ENCODE measurements around the gene MERTK.

DNA sequence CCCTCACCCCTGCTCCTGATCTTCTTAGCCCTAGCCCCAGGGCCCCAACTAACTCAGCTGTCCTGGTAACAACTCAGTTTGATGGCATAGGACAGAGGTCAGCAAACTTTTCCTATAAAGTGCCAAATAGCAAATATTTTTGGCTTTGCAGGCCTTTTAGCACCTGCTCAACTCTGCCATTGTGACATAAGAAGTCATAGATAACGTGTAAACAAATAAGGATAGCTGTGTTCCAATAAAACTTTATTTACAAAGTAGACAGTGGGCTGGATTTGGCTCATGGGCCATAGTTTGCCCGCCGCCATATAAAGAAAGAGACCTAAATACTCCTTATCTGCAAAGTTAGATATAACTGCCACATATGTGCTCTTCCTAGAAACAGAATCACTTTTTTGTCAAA lies 129.4 kb downstream of the MERTK start:
- TF ChIP-seq, protein P1, sequence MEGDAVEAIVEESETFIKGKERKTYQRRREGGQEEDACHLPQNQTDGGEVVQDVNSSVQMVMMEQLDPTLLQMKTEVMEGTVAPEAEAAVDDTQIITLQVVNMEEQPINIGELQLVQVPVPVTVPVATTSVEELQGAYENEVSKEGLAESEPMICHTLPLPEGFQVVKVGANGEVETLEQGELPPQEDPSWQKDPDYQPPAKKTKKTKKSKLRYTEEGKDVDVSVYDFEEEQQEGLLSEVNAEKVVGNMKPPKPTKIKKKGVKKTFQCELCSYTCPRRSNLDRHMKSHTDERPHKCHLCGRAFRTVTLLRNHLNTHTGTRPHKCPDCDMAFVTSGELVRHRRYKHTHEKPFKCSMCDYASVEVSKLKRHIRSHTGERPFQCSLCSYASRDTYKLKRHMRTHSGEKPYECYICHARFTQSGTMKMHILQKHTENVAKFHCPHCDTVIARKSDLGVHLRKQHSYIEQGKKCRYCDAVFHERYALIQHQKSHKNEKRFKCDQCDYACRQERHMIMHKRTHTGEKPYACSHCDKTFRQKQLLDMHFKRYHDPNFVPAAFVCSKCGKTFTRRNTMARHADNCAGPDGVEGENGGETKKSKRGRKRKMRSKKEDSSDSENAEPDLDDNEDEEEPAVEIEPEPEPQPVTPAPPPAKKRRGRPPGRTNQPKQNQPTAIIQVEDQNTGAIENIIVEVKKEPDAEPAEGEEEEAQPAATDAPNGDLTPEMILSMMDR (conservative IDR thresholded peaks at IDR 0.05 in 1 of 2, IDR thresholded peaks at IDR 0.05 in 1 of 2; ENCODE audit: low read depth in 1 of 2, low read length in 2 of 2) = no peak
- no peak for TF ChIP-seq EZH2 (IDR thresholded peaks at IDR 0.05; ENCODE audit: low read length, missing control alignments)
